ENCODE measurements around the gene KCNK16. TPM values are rescaled to one million over a fixed set of nuclear protein-coding genes. Genes with fewer than 3 reads are reported as not detected.
A peak's percentile ranks its signal among the peaks of the same experiment; 100 is the strongest.

Gene KCNK16
- total RNA-seq, 1 experiment from 2014 or later, result not detected

DNA sequence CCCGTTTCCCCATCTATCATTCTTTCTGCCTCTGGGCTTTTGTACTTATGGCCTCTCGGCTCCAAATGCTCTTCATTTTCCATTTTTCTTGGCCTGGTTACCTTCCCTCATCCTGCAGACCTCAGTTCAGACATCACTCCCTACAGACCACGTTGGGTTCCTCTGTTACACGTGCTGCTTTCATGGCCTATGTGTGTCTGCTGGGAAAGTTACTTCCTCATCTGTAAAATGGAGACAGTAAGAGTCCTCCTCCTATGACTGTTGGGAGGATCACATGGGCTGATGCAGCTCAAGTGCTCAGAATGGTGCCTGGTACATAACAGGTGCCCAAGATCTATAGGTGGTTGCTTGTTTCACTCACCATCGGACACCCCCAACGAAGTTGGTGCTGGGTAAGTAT, 21.8 kb downstream of the KCNK16 start:
- POLR2A ChIA-PET (ENCODE audit: unreplicated experiment), result no interaction called here
- no peaks in the 10 kb centered on the region for H3K36me3 ChIP-seq (ENCODE audit: low read depth)
- H3K4me1 ChIP-seq (replicated peaks; ENCODE audit: insufficient read depth), result peaks cover 33% of the 10 kb centered on the region
- no peak overlapping the region for H3K4me3 ChIP-seq
- no peak for DNase-seq
- H2AFZ ChIP-seq, result no peak overlapping the region
- no peak overlapping the region for H3K4me2 ChIP-seq
- no peak for TF ChIP-seq EZH2 (IDR thresholded peaks at IDR 0.05; ENCODE audit: low read depth)
- TF ChIP-seq, protein P1, sequence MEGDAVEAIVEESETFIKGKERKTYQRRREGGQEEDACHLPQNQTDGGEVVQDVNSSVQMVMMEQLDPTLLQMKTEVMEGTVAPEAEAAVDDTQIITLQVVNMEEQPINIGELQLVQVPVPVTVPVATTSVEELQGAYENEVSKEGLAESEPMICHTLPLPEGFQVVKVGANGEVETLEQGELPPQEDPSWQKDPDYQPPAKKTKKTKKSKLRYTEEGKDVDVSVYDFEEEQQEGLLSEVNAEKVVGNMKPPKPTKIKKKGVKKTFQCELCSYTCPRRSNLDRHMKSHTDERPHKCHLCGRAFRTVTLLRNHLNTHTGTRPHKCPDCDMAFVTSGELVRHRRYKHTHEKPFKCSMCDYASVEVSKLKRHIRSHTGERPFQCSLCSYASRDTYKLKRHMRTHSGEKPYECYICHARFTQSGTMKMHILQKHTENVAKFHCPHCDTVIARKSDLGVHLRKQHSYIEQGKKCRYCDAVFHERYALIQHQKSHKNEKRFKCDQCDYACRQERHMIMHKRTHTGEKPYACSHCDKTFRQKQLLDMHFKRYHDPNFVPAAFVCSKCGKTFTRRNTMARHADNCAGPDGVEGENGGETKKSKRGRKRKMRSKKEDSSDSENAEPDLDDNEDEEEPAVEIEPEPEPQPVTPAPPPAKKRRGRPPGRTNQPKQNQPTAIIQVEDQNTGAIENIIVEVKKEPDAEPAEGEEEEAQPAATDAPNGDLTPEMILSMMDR (conservative IDR thresholded peaks at IDR 0.05), result no peak
- H3F3A ChIP-seq (ENCODE audit: insufficient read depth, low read depth), result no peaks in the 10 kb centered on the region; the same call in 1 of the 2 replicates
- no peak overlapping the region for H3K27ac ChIP-seq
- H3K9me3 ChIP-seq (ENCODE audit: insufficient read depth, low read depth), result no peaks in the 10 kb centered on the region
- no peaks in the 10 kb centered on the region for H3K27me3 ChIP-seq (ENCODE audit: insufficient read depth, low read depth)
- intact Hi-C loops (cut with micrococcal nuclease; ENCODE audit: unreplicated experiment), result loop anchor here (5.0 kb wide), 1 partner anchor 213 kb away; no protein-coding TSS in a partner anchor
- BruUV-seq (replicated peaks), result no TSS peak
- no peaks in the 10 kb centered on the region for H4K20me1 ChIP-seq (ENCODE audit: insufficient read depth)
- CTCF ChIA-PET, result no interaction called here
- no peaks in the 10 kb centered on the region for H3K79me2 ChIP-seq (ENCODE audit: low read depth)
- no peaks in the 10 kb centered on the region for H3K9me2 ChIP-seq (ENCODE audit: insufficient read depth)

- no peaks in the 10 kb centered on the region for H3K9me3 ChIP-seq (ENCODE audit: insufficient read depth, low read depth)
- intact Hi-C loops (cut with micrococcal nuclease; ENCODE audit: unreplicated experiment), result no loop called here
- ChIA-PET CTCF (no interaction called here), POLR2A (ENCODE audit: unreplicated experiment) (no interaction called here)
- peak; percentile 26 to 56 for DNase-seq
- H3F3A ChIP-seq (ENCODE audit: insufficient read depth, low read depth), result no peaks in the 10 kb centered on the region; the same call in 1 of the 2 replicates
- no peaks in the 10 kb centered on the region for H4K20me1 ChIP-seq (ENCODE audit: insufficient read depth)
- no TSS peak for BruUV-seq (replicated peaks)
- H3K27ac ChIP-seq, result no peak overlapping the region
- no peaks in the 10 kb centered on the region for H3K36me3 ChIP-seq (ENCODE audit: low read depth)
- peaks cover 54% of the 10 kb centered on the region for H3K4me1 ChIP-seq (replicated peaks; ENCODE audit: insufficient read depth)
- H3K4me2 ChIP-seq, result peak overlapping the region; percentile 12; the same call in 1 of the 2 replicates
- H3K79me2 ChIP-seq (ENCODE audit: low read depth), result no peaks in the 10 kb centered on the region
- no peaks in the 10 kb centered on the region for H3K27me3 ChIP-seq (ENCODE audit: insufficient read depth, low read depth)
- no peak overlapping the region for H3K4me3 ChIP-seq
- H3K9me2 ChIP-seq (ENCODE audit: insufficient read depth), result no peaks in the 10 kb centered on the region
- H2AFZ ChIP-seq, result no peak overlapping the region
- TF ChIP-seq, protein P1 (conservative IDR thresholded peaks at IDR 0.05), result no peak
- no peak for TF ChIP-seq EZH2 (IDR thresholded peaks at IDR 0.05; ENCODE audit: low read depth)
Observed at GRCh38 chr6:39298061-39298460, 24.4 kb downstream of the KCNK16 start.

- intact Hi-C loops (cut with micrococcal nuclease; ENCODE audit: unreplicated experiment), result no loop called here
- ChIA-PET POLR2A (ENCODE audit: unreplicated experiment) (no interaction called here), CTCF (interaction anchor here (0.7 kb wide), 1 partner anchor 310 kb away, joined by 3 read pairs; no protein-coding TSS in a partner anchor)
- H4K20me1 ChIP-seq (ENCODE audit: insufficient read depth), result no peaks in the 10 kb centered on the region
- no peak overlapping the region for H3K27ac ChIP-seq
- no peak overlapping the region for H3K4me3 ChIP-seq
- TF ChIP-seq EZH2 (IDR thresholded peaks at IDR 0.05; ENCODE audit: low read depth), result no peak
- TF ChIP-seq, protein P1 (conservative IDR thresholded peaks at IDR 0.05), result no peak
- H3K9me2 ChIP-seq (ENCODE audit: insufficient read depth), result no peaks in the 10 kb centered on the region
- no peaks in the 10 kb centered on the region for H3K79me2 ChIP-seq (ENCODE audit: low read depth)
- H3K27me3 ChIP-seq (ENCODE audit: insufficient read depth, low read depth), result no peaks in the 10 kb centered on the region
- H3K4me2 ChIP-seq, result no peak overlapping the region
- DNase-seq, result peak in 1 of 2 experiments; percentile 55
- H3K36me3 ChIP-seq (ENCODE audit: low read depth), result no peaks in the 10 kb centered on the region
- BruUV-seq (replicated peaks), result no TSS peak
- peaks cover 58% of the 10 kb centered on the region for H3K4me1 ChIP-seq (replicated peaks; ENCODE audit: insufficient read depth)
- no peaks in the 10 kb centered on the region for H3K9me3 ChIP-seq (ENCODE audit: insufficient read depth, low read depth)
- H3F3A ChIP-seq (ENCODE audit: insufficient read depth, low read depth), result no peaks in the 10 kb centered on the region; the same call in 1 of the 2 replicates
- no peak overlapping the region for H2AFZ ChIP-seq
Observed at GRCh38 chr6:39296745-39297640, 25.5 kb downstream of the KCNK16 start.

All from PC-9 (cell line).